RWPE2 (cell line): ENCODE data around the gene EDAR.

Source experiments
- ATAC-seq: fragments of 200-7000 bp; cut with Tn5 transposase; 3 replicates; pipeline ENCODE4 v1.9.1; 2021; ENCODE audit warnings: low read depth
- DNase-seq: peaks from one replicate; pipeline ENCODE4 v3.0.0-alpha.2; 2020; ENCODE audit warnings: low spot score
- H3K27ac ChIP-seq: fragments of 450-650 bp; 2 replicates; pipeline ENCODE4 v1.5.1; 2017; ENCODE audit warnings: mild to moderate bottlenecking; ENCODE audit not compliant: poor library complexity, severe bottlenecking
- H3K27me3 ChIP-seq: fragments of 250-450 bp; sonication (Bioruptor Pico); 2 replicates; pipeline ENCODE4 v1.5.1; 2021; ENCODE audit warnings: mild to moderate bottlenecking, moderate library complexity; ENCODE audit not compliant: insufficient read depth, poor library complexity, severe bottlenecking
- H3K36me3 ChIP-seq: fragments of 250-450 bp; sonication (Bioruptor Pico); 2 replicates; pipeline ENCODE4 v1.5.1; 2020; ENCODE audit warnings: low read depth, mild to moderate bottlenecking, moderate library complexity
- H3K4me1 ChIP-seq: fragments of 250-450 bp; sonication (Bioruptor Pico); 2 replicates; pipeline ENCODE4 v1.5.1; 2021; ENCODE audit warnings: mild to moderate bottlenecking, moderate library complexity; ENCODE audit not compliant: insufficient read depth, poor library complexity, severe bottlenecking
- H3K4me3 ChIP-seq: fragments of 250-450 bp; sonication (Bioruptor Pico); 2 replicates; pipeline ENCODE4 v1.5.1; 2021; ENCODE audit warnings: mild to moderate bottlenecking, moderate library complexity; ENCODE audit not compliant: severe bottlenecking
- H3K9me3 ChIP-seq: fragments of 250-450 bp; sonication (Bioruptor Pico); 2 replicates; pipeline ENCODE4 v1.5.1; 2021; ENCODE audit warnings: mild to moderate bottlenecking, moderate library complexity; ENCODE audit not compliant: severe bottlenecking
- TF ChIP-seq, protein P1 (sequence below): fragments of 450-650 bp; IDR thresholded peaks from one replicate; pipeline ENCODE4 v1.5.1; 2017; ENCODE audit warnings: mild to moderate bottlenecking, moderate library complexity; ENCODE audit not compliant: poor library complexity, severe bottlenecking

The EDAR gene

DNA sequence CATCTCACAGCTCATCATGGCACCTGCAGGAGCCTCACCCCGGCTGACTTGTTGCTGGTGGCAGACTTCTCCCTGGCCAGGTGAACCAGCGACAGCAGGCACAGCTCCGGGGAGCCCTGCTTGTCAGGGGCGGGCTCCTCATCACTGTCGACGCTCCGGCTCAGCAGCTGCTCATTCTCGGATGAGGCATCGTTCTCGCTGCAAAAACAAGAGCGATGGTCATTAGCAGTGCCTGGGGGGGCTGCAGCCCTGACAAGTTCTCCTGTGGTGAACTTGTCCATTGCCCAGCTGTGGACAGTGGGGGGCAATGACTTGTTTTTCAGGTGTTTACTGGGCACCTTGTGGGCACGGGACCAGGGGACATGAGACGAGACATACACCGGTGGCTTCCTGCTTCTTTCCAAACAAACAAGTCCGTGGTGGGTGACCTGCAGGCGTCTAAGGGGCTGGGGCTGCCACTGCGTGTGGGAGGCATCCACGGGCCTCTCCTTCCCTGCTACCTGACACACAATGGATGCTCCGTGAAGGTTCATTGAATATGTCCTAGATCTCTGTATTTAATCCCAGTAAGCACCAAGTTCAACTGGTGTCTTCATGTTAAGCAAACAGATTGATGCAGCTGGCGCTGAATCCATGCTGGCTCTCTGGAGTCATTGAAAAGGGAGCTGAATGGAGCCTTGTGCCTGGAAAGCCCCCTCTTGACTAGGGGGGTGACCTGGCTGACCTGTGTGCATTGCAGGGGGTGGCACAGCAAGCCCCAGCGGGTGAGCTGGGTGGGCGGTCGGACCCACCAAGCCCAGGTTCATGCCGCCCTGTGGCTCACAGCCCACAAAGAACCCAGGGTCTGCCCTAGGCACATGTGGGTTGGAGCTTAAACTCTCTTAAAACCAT lies 81.0 kb downstream of the EDAR start:
- H3K36me3 ChIP-seq: no peaks in the 10 kb centered on the region
- H3K4me1 ChIP-seq: no peaks in the 10 kb centered on the region
- no peak for DNase-seq
- no peak overlapping the region for H3K4me3 ChIP-seq
- TF ChIP-seq, protein P1, sequence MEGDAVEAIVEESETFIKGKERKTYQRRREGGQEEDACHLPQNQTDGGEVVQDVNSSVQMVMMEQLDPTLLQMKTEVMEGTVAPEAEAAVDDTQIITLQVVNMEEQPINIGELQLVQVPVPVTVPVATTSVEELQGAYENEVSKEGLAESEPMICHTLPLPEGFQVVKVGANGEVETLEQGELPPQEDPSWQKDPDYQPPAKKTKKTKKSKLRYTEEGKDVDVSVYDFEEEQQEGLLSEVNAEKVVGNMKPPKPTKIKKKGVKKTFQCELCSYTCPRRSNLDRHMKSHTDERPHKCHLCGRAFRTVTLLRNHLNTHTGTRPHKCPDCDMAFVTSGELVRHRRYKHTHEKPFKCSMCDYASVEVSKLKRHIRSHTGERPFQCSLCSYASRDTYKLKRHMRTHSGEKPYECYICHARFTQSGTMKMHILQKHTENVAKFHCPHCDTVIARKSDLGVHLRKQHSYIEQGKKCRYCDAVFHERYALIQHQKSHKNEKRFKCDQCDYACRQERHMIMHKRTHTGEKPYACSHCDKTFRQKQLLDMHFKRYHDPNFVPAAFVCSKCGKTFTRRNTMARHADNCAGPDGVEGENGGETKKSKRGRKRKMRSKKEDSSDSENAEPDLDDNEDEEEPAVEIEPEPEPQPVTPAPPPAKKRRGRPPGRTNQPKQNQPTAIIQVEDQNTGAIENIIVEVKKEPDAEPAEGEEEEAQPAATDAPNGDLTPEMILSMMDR: no peak
- no peak for ATAC-seq
- H3K27me3 ChIP-seq: no peaks in the 10 kb centered on the region
- no peaks in the 10 kb centered on the region for H3K9me3 ChIP-seq
- H3K27ac ChIP-seq: no peak overlapping the region

DNA sequence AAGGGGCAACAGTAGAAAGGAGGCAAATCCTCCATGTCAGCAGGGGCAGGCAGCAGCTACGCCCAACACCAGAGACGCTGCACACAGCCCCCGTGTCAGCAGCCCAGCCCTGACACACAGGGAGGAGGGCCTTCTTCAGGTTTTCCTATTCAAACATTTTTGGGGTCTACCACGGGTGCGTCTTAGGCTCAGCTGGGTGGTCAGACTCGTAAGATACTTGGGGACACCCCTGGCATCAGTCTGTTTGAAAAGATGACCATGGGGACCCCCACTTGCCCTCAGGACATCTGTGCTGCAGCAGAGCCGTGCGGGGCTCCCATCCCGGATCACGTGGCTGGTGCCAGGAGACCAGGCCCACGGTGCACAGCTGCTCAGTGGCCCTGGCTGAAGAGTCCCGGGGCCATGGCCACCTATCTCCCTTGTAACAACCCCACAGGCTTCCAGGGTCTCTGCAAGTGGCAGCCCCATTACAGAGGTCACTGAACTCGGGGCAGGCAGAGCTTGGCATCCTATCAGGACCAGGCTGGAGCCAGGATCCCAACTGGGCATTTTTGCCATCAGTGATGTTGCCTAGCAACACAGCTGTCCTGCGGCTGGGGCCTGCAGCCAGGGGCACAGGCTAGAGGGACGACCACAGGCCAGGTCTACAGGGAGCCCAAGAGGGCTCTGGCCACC lies 82.5 kb downstream of the EDAR start:
- Histone ChIP-seq H3K4me3 (no peak overlapping the region), H3K27me3 (no peaks in the 10 kb centered on the region), H3K27ac (no peak overlapping the region), H3K4me1 (no peaks in the 10 kb centered on the region), H3K9me3 (no peaks in the 10 kb centered on the region), H3K36me3 (no peaks in the 10 kb centered on the region)
- TF ChIP-seq, protein P1: no peak
- ATAC-seq: no peak
- DNase-seq: no peak

DNA sequence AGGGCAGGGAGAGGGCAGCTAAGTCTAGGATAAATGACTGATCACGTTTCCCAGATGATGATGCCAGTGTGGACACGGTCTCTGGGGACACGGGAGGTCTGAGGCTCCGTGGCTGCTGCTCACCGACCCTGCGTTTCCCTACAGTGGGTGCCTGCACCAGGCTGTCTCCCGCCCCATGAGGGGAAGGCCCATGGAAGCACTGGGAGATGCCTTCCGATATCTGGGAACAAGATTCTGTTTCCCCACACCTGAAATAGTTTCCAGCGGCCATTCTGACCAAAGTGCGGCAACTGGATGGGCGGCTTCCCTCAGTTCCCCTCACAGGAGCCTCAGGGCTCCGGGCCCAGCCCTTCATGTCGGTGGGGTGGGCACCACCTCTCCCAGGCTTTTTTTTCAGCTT lies 83.1 kb downstream of the EDAR start:
- TF ChIP-seq, protein P1: no peak
- no peak overlapping the region for H3K27ac ChIP-seq
- H3K36me3 ChIP-seq: no peaks in the 10 kb centered on the region

DNA sequence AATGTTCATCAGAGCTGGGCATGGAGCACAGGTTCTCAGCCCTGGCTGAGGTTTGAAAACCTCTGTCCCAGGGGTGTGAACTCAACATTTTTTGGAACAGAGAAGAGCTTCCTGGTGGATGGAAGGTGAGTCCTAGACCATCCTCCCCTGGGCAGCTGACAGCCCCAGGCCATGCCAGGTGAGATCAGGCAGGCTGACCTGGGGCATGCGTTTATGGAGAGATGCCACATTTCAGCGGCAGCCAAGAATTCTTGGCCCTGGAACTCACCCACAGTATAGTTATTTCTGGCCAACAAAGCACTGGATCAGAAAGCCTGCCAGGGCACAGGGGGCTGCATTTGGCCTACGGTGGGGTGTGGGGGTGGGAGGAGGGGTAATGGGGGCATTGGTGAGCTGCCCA lies 83.8 kb downstream of the EDAR start:
- ATAC-seq: no peak; the same call in 2 of the 3 replicates
- DNase-seq: no peak

More for the DNA sequence above, 83.1 kb downstream of the EDAR start:
- no peaks in the 10 kb centered on the region for H3K4me1 ChIP-seq
- ATAC-seq (no peak), DNase-seq (no peak)
- H3K4me3 ChIP-seq: no peak overlapping the region
- H3K9me3 ChIP-seq: no peaks in the 10 kb centered on the region
- H3K27me3 ChIP-seq: no peaks in the 10 kb centered on the region

More for the DNA sequence above, 83.8 kb downstream of the EDAR start:
- Histone ChIP-seq H3K27ac (no peak overlapping the region), H3K4me1 (no peaks in the 10 kb centered on the region), H3K36me3 (no peaks in the 10 kb centered on the region), H3K27me3 (no peaks in the 10 kb centered on the region), H3K4me3 (no peak overlapping the region), H3K9me3 (no peaks in the 10 kb centered on the region)
- TF ChIP-seq, protein P1: no peak
